Stimulated activated naive CD4-positive, alpha-beta T cell treated with Interleukin-2 at 50 U/mL for 16 hours (primary cell): ENCODE data around the gene SLC7A6.

Source experiments
- DNase-seq: peaks from one replicate; lab custom pipeline; 2025; lab: John Stamatoyannopoulos, UW

The SLC7A6 gene

DNA sequence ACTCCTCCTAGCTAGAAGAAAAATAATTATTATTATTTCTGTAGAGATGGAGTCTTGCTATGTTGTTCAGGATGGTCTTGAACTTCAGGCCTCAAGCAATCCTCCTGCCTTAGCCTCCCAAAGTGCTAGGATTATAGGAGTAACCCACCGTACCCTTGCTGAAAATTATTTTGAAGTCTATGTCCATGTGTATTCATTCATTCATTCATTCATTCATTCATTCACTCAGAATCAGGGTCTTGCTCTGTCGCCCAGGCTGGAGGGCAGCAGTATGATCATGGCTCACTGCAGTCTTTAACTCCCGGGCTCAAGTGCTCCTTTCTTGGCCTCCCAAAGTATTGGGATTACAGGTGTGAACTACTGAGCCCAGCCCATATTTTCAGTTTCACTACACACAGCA, 42.3 kb downstream of the SLC7A6 start:
- DNase-seq: no peak

DNA sequence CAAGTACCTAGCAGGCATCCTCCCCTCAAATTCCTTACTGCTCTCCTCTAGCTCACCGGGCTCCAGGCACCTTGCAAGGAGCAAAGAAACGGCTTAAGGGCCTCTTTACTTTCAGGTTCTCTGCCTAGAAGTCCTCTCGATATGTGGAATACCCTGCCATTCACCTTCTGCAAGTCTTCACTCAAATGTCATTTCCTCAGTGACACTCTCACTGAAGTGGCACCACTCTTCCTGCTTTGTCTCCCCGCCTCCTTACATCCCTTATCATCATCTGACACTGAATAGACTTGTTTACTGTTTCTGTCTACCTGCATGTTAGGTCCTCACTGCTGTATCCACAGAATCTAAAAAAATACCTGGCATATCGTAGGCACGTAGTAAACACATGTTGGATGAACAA, 45.5 kb downstream of the SLC7A6 start:
- DNase-seq: no peak

DNA sequence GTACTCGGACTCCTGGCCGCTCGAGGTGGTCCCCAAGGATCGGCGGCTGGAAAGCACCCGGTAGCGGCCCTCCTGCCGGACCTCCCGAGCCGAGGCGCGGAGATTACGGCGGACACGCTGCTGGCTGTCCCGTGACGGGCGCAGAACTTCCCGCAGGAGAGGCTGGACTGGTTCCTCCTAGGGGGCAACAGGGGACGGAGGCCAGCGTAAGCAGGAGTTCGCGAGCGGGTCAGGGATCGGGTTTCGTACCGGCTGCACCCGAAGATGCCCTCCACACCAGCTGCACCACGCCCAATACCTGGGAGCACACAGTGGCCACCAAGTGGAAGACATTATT, 46.1 kb downstream of the SLC7A6 start:
- DNase-seq: no peak

DNA sequence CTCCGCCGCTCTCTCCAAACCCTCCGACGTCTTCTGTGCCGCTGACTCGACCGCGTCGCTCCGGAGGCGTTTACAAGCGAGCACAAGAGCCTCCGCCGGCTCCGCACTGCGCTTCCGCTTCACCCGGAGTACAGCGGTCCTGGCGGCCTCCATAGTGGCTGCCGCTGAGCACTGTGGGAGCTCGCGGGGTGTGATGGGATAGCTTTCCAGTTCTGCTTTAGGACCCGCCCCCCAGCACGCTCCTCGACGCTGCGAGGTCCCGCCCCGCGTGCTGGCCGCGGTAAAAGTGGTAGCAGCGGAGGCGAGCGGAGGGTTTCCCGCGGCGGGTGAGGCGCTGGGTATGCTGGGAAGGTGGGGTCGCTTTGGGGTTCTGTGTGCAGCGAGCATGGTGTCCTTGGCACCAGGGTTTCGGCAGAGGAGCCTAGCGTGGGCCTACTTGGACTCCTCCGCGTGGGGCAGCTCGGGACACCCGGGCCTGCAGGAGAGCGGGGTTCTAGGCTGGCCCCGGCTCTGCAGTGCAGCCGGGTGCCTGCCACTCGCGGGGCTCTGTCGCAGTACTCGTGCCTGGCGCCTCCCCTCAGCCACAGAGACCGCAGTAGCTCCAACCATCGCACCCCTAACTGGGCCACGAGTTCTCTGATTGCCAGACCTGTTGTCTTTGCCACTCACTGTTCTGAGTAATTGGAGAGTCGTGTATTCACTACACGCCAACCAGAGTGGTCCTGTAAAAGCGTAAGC, 46.6 kb downstream of the SLC7A6 start, which contains the start of the genes PRMT7 and SLC7A6OS:
Gene PRMT7, plus strand, starts transcription at position 246 of the 738 bp plus-strand sequence. CDS start 4,961 bp downstream, outside the sequence.
Gene SLC7A6OS, minus strand, starts transcription at position 173 of the 738 bp plus-strand sequence. Its CDS starts 20 bp downstream, at position 153.
- DNase-seq: peak; percentile 93

DNA sequence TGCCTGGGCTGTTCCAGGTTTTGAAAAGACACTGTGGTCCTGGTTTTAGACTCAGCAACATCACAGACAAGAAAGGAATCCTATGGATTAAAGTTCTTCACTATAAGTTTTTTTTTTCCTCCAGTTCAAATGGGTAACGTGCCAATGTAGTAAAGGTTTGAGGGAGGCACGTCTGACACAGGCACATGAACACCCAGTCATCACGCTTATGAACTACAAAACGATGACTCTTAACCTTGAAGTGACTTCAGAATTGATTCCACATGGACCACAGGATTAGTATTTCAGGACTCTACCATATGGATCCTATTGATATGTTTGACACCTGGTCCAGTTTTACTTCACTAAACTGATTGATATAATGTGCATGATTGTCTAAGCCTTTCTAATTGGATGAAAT, 48.8 kb downstream of the SLC7A6 start:
- DNase-seq: no peak

DNA sequence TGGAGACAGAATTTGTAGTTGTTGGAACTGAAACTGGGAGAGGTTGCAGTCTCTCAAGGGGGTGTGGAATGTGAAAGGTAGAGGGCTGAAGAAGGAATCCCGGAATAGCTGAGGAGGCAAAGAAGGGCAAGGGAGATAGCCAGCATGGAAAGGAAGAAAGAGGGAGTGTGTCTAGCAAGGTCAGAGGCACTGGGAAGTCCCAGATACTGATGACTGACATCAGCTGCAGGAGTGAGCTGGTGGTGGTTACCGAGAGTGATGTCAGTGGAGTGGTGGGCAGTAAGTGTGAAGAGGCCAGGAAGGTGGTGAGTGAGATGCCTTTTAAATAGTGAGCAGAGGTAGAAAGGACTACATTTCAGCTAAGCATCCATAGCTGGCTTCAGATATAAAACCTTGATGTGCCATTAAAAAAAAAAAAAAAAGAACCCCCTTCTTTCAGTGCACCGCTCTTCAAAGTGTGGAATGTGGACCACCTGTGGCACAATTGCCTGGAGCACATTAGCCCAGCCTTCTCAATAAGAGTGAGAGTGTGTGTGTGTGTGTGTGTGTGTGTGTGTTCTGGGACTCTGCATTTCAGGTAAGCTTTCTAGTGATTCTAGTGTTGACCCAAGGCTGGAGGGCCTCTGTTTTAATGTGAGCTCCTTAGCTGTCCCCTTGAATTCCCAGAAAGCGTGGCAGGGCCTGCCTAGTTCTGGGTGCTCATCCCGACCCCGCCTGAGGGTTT, 55.0 kb downstream of the SLC7A6 start:
- DNase-seq: peak; percentile 40

DNA sequence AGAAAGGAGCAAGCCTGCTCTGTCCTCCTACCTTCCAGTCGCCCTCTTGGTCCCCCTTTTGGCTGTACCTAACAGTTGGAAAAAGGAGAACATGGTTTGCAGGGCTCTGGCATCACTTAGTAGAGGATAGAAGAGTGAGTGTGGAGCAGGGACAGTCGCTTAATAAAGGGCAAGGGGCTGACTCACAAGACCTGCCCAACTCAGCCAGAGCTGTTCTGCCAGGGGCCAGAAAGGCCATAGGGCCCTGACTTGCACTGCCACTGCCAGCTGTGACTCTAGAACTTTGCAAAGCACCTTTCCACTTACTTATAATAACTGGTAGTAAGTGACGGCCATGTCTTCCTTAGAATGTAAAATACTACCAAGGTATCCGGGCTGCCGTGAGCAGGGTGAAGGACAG, 60.0 kb downstream of the SLC7A6 start:
- DNase-seq: no peak

DNA sequence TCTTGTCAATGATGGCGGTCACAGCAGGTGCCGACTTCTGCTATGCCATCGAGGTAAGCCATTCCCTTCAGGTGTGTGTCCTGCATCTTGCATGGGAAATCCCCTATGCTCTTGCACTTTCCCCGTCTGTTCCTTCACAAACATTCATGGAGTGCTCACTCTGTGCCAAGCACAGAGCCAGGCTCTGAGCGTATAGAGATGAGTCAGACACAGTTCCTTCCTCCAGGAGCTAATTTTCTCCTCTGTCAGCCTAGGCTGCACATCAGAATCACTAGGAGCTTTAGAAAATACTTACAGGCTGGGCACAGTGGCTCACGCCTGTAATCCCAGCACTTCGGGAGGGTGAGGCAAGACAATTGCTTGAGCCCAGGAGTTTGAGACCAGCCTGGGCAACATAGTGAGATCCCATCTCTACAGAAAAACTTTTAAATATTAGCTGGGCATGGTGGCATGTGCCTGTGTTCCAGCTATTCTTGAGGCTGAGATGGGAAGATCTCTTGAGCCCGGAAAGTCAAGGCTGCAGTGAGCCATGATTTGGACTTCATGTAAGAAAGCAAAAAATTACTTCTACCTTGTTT, 60.5 kb downstream of the SLC7A6 start:
- no peak for DNase-seq

DNA sequence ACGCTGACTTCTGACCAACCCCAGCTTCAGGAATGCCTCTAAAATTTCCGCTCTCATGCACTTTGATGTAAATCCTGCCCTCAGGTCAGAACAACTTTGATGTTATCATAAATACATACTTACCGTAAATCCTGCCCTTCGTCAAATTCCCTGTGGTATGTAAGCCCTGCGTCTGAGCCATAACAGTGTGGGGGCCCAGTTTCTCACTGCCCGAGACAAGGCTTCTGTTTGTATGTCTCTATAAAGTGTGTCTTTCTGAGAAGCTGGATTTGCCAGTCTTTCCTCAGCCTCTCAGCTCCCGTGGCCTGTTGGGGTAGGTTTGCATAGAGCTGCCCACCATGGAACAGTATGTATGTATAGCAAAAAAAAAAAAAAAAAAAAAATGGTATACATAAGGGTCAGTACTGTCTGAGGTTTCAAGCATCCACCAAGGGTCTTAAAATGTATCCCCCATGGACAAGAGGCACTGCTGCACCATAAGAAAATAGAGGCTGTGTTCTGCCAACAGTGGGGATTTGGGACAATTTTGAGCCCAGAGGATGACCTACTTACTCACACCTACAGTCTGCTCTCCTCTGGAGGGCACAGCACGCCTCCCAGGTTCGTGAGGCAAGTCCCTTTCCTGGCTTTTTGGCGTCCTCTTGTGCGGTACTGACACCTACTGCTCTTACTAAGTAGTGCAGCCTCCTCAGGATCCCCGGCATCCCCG, 64.0 kb downstream of the SLC7A6 start:
- peak; percentile 65 for DNase-seq

DNA sequence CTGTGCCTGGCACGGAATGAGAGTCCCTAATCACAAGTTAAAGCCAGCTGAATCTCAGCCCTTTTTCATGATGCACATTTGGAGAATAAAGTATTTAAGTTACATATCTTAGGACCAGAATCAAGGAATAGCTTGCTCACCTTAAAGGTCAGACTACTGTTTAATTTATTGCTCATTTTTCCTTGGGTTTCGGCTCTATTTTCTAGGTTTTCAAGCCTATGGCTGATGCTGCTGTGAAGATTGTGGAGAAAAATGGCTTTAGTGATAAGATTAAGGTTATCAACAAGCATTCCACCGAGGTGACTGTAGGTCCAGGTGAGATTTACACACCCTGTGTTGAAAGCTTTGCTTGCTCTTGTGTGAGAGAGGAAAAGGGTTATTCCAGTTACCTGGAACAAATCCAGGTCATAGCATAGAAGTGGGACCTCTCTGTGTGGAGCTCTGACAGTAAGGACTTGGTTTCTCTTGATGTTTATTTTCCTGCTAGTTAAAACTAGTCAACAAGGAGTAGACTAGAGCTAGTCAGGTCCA, 64.6 kb downstream of the SLC7A6 start:
- no peak for DNase-seq

DNA sequence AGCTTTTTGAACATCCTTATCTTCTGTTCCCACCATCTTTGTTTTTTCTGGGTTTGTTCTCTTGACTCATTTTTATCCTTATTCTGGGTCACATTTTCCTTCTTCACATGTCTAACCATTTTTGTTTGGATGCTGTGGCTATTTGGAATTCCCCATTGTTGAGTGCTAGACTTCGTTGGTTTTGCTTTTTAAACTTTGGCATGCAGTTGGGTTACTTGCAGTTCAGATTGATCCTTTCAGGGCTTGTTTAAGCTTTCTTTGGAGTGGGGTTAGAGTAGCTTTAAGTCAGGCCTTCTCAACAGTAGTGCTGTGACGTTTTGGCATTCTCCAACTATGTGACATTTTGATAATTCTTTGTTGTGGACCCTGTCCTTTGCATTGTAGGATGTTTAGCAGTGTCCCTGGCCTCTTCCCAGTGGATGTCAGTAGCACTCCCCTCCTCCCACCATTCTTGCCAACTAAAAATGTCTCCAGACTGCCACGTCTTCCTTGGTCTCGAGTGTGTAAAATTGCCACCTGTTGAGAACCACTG, 67.6 kb downstream of the SLC7A6 start:
- no peak for DNase-seq

DNA sequence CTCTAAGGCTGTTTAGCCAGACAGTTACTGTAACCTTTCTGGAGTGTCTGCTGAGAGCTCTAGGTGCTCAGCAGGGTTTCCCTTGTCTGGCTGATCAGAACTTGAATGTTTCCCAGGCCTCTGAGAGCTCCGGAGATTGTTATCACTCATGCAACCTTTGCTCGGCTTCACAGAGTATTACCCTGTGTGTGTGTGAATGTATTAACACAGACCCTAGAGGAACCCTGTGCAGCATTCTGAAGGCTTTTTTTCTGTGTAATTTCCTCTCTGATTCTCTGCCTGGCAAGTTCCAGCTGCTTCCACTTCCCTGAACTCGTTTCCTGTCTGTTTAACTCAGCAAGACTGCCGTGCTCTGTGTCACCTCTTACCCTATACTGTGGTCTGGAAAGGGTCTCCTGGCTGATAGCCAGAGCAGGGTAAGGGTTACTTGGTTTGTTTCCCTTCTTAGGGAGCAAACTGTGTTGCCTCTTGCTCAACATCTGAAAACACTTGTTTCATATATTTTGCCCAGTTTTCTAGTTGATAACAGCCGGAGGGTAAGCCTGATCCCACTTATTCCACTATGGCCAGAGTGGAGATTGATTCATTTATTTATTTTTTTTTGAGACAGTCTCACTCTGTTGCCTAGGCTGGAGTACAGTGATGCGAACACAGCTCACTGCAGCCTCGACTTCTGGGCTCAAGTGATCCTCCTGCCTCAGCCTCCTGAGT, 68.2 kb downstream of the SLC7A6 start:
- DNase-seq: no peak

DNA sequence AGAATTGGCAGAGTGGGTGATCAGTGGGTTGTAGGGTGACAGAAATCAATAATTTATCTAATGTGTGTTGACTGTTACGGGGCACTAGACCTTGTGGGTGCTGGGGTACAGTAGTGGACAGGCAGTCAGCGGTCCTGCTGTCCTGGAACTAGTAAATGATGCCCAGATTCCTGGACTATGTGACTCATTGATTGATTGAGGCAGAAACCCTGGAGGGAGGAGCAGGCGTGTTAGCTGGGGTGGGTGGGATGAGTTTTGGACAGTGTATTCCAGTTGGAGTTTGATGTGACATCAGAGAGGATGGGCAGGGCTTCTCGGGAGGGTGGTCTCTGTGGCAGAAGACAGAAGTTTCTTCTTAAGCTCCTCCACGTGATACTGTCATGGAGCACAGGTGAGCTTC, 70.8 kb downstream of the SLC7A6 start:
- DNase-seq: no peak

DNA sequence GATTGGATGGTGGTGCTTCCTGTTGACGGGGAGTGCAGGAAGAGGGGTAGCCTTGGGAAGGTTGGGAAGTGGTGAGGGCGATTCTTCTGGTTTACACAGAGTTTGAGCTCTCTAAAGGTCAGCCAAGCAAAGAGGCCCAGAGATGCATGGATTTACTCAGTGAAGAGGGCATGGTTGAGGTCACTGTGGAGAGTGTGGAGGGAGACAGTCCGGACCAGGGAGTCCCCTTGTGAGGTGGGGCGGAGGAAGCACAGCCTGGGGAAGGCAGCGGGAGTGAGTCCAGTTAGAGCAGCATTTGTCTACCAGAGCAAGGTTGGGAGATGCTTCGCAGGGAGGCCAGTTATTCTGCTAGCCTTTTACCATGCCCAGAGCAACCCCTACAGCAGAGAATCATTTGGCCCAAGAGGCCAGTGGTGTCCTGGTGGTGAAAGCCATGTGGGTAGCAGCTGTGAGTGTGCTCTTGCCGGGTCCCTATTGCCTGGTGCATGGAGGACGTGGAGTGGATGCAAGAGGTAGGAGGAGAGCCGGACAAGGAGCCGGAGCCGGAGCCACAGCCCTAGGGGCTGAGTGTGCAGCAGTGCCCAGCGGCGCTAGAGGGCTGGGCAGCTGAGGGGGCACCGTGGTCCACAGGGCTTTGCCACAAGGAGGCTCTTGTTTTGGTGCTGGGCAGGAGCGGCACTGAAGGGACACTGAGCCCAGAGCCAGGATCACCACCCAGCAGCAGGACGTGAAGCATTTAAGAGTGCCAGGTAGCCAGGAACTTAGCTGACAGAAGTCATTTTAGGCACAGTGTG, 74.2 kb downstream of the SLC7A6 start:
- no peak for DNase-seq

DNA sequence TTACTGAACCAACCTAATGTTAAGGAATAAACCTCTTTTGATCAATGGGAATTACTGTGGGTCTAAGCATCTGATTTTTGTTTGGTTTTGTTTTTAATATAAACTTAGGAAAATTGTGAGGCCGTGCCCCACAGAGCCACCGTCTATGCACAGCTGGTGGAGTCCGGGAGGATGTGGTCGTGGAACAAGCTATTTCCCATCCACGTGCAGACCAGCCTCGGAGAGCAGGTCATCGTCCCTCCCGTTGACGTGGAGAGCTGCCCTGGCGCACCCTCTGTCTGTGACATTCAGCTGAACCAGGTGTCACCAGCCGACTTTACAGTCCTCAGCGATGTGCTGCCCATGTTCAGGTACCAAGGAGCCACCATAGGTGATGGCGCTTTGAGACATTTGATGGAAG, 74.9 kb downstream of the SLC7A6 start:
- no peak for DNase-seq

DNA sequence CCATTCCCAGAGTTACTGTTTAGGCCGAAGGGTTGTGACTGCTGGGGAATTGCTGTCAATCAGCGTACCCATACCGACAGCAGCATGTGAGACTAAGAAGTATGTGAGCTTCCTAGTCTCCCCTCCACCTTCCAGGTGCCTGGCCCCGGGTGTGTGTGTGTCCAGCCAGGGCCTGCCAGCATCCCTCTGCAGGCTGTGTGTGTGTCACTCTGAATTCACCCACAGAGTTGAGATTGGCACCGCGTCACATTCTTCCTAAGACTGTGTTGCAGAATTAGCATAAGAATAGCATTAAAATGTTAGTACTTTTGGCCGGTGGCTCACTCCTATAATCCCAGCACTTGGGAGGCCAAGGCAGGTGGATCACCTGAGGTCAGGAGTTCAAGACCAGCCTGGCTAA, 78.3 kb downstream of the SLC7A6 start:
- DNase-seq: no peak

DNA sequence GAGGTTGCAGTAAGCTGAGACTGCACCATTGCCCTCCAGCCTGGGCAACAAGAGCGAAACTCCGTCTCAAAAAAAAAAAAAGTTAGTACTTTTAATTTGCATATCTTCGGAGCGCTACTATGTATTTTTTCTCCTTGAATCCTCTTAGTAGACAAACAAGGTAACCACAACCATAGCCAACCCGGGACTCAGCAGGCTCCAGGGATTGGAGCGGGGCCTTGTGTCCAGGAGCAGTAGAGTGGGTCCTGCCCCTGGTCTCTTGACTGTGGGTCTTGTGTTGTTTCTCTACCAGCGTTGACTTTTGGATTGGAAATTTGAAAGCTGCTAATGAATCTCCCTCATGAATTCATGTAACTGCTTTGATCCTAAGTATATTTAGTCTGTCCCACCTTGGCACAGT, 78.8 kb downstream of the SLC7A6 start:
- DNase-seq: no peak

DNA sequence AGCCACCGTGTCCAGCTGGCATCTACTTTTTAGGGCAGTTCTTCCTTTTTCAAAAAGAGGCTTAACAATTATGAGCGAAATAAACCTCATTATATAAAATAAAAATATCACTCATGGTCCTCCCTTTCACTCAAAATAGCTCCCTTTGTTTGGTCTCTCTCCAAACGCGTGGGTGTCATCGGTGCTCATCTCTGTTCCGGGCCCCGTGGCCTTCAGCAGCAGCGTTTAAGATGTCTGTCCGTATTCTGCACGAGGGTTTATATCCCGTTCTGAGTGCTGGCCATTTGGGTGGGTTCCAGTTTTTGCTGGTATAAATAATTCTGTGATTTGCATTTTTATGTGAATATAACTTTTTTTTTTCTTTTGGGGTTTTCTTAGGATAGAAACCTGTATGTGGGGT, 79.9 kb downstream of the SLC7A6 start:
- no peak for DNase-seq

DNA sequence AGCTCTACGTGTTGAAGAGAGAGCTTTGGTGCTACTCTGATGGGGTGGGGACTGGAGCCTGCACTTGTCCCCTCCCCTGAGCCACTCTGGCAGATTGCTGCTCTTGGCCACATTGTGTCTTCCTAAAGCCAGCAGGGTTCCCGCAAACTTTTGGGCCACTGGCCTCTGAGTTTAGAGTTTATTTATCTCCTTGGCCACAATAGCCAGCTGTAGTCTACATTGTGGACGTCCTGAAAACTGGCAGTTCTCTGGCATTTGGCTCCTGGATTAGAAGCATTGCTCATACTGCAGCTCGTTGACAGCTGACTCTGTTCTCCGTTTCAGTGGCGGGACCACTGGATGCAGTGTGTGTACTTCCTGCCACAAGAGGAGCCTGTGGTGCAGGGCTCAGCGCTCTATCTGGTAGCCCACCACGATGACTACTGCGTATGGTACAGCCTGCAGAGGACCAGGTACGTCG, 81.1 kb downstream of the SLC7A6 start:
- DNase-seq: no peak

DNA sequence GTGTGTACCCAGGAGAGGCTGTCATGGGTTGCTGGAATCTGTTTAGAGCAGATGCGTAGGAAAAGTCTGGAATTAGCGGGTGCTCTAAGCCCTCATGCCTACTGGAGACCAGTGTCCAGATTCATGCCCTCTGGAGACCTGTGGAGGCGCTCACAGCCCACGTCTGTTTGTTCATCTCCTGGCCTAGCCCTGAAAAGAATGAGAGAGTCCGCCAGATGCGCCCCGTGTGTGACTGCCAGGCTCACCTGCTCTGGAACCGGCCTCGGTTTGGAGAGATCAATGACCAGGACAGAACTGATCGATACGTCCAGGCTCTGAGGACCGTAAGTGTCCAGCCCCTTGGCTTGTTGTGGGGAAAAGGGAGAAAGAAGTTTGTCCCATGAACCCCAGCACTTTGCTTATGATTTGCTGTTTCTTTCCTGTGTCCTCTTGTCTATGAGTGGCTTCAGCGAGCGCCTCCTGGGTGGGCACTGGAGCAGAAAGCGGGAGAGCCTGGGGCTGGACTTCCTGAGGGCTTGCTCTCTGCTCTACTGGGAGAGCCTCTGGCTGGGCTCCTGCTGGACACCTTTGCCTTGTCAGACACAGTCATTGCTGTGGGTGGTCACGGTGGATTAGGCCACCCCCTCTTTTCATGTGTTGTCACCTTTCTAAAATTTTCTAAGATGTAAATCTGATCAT, 81.8 kb downstream of the SLC7A6 start:
- no peak for DNase-seq
